Smooth muscle cell of the brain vasculature (primary cell): ENCODE data around the gene PRTG.

Source experiments
- DNase-seq: peaks from one replicate; pipeline ENCODE4 v3.0.0-alpha.2; 2012; ENCODE audit warnings: low read depth, low spot score

Gene PRTG

DNA sequence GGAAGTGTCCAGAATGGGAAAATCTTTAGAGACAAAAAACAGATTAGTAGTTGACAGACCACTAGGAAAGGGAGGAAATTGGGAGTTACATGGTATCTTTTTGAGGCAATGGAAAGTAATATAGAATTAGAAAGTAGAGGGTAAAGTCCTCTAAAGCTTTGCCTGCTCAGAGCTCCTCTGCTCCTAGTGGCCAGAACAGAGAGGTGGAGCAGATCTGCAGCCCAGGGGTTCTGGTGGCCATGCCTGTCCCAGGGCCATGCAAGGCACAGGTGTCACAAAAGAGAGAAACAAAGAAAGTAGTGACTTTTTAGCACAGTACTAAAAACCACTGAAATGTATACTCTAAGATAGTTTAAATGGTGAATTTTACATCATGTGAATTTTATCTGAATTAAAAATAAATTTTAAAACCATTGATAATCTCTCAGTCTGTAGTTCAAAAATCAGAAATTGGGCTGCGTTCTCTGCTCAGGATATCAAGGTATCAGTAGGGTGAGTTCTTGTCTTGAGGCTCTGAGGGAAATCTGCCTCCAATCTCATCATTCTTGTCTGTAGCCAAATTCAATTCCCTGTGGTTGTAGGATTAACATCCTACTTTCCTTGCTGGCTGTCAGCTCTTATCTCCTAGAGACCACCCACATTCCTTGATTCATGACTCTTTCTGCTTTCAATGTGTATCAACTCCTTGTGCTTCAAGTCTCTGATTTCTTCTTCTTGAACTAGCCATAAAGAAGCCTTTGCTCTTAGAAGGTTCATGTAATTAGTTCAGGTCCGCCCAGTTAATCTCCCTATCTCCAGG, 178.4 kb downstream of the PRTG start:
- DNase-seq = no peak

DNA sequence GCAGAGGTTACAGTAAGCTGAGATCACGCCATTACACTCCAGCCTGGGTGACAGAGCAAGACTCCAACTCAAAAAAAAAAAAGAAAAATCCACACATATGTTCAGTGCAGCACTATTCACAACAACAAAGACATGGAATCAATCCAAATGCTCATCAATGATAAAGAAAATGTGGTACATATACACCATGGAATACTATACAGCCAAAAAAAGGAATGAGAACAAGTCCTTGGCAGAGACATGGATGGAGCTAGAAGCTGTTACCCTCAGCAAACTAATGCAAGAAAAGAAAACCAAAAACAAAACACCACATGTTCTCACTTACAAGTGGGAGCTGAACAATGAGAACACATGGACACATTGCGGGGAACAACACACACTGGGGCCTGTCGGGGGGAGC, 180.4 kb downstream of the PRTG start:
- no peak for DNase-seq
